Stimulated activated CD4-positive, alpha-beta T cell treated with anti-CD3 and anti-CD28 coated beads, Interleukin-1b, Interleukin-23, amount 100 ng/mL, for 1 hour (primary cell): ENCODE results near the gene FERMT3.

ENCODE experiments used
- DNase-seq, 2 donors: peaks; one replicate each; pipeline ENCODE4 v3.0.0-alpha.2; 2020; ENCODE audit warnings: low read depth in 2 of 2

FERMT3 gene

DNA sequence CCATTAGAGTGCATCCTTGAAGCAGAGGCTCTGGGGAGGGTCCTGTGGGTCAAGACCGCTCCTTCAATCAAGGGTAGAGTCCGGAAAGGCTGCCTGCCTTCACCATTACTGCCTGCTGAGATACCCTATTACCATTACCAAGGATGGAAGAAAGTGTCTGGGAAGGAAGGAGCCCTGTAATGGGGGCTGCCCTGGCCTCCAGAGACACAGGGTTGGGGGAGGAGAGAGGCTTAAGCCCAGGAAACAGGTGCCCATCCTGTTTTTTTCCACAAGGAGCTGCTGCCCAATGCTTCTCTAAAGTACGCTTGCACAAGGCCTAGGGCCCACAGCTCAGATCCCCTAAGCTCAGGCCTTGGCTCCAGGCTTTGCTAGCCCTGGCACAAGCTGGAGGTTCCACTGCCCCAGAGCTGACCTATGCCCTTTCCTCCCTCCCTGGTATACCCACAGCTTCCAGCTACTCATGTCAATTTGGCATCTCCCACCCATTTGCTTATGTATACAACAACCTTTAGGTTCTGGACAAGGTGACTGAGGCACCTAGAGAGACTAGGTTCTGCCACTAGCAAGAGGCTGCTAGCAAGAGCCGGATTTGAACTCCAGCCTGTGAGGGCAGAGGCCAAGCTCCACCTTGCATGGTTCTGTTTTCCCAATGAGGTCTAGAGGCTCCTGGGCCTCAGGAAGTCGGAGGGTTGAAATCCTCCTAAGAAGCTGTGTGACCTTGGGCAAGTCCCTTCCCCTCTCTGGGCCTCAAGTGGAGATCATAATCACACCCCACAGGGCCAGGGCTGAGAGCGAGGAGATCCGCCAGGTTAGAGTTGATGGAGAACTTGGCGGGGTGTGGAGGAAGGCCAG lies 43.3 kb downstream of the FERMT3 start:
- DNase-seq = no peak

DNA sequence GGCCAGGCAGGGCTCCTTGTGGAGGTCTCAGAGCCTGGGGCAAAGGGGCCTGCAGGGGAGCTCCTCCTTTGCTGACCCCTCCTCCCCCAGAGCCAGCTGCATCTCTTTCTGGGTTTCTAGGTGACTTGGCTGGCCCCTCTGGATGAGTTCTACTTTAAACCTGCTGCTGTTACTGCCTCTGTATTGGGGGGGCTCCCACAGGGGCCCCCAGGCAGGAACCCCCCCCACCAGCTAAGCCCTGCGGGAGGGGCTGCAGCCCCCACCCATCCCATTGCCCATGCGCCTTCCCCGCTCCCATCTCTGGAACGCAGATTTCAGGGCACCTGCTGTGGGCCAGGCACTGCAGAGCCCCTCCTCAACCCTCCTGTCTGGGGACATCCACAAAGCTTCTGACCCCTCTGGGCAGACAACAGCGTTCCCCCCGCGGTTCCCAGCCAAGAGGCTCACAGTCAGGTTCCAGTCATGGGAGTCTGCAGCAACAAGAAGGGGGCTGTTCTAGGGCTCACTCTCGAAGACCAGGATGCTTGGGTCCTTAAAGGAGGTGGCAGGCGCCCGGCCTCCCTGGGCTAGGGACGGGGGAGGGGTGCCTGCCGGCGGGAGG lies 44.0 kb downstream of the FERMT3 start:
- no peak for DNase-seq

DNA sequence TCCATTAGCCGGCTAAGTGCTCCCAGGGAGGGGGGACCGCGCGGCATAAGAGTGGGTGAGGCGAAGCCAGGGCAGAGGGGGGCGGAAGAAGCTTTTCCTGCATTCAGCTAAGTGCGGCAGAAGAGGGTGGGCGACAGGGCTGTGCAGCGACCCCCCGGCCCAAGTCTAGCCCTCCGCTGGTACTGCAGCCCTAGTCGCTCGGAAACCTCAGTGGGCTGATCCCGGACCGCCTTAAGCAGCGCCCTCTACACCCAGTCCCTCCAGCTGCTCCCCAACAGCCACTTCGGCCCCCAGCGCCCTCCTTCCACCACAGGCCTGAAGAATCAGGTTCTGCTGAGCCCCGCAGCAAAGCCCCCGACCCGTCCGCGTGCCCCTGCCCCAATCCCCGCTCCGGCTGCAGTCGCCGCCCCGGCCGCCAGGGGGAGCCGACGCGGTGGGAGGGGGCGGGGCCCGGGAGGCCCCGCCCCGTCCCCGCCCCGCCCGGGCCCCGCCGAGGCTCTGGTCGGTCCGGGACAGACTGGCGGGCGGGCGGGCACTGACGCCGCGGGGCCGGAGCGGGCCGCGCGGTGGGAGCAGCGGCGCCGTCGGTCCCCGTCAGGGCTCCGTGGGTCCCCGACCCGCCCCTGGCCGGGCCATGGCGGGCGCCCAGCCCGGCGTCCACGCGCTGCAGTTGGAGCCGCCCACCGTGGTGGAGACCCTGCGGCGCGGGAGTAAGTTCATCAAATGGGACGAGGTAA lies 44.7 kb downstream of the FERMT3 start, which contains the start of gene PLCB3:
TSS of gene PLCB3 (plus strand) at position 515 of the 737 bp plus-strand sequence. CDS start at position 635, 120 bp downstream.
- peak in 1 of 2 donors; percentile 50 for DNase-seq

DNA sequence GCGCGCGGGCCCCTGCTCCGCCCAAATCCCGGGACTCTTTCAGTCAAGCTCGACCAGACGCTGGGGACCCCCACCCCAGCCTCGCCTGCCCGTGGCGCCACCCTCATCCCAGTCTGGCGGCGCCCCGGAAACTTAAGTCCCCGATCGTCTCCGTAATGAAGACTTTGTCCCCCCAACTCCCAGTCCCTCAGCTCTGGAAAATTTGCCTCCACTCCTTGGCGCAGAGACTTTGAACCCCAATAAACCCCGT lies 45.2 kb downstream of the FERMT3 start:
- DNase-seq = no peak

DNA sequence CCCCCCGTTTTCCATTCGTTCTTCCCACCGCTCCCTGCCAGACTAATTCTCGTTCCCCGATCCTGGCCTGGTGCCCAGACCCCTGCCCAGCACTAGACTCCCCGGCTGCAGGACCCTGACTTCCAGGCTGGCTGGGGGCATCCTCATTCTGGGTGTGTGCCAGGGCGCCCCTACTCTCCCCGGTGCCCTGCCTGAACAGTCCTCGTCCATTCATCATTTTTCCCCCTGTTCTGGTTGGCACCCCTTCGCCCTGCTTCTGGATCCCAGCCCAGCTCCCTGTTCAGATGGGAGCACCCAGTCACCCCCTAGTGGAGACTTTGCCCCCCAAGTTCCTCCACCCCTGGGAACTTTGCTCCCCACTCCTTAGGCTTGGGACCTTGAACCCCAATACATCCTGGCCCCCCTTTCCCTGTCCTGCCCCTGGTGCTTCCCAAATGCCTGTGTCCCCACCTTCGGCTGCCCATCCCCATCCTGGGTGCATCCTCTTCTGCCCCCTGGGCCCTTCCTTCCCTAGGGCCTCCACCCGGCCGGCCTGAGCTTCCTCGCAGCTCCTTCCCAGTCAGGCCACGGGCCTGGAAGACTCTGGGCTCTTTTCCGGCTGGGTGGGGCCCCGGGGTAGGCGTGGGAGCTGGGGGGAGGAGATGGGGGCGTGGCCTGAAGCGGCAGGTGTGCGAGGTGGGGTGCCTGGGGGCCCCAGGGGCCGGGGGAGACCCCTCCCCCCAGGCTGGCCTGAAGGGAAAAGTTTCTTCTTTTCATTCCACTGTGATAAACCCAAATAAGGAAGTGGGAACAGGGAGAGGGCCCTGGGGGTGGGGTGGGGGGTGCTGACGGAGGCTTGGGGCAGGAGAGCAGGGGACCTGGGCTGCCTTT lies 45.7 kb downstream of the FERMT3 start:
- no peak for DNase-seq

DNA sequence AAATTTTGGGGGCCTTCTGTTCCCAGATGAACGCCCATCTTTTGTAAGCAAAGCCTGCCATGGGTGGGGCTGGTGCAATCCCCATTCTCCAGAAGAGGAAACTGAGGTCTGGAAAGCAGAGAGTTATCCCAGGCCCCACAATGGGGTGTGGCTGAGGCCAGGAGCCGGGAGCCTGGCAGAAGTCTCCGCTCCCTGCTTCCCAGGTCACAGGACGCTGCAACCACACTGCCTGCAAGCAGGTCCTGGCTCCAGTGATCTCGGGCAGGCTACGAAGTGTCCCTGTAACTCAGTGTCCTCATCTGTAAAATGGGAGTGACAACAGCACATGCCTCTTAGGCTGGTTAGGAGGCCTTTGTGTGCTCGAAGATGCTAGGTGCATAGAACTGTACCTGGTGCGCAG lies 46.5 kb downstream of the FERMT3 start:
- DNase-seq = no peak

DNA sequence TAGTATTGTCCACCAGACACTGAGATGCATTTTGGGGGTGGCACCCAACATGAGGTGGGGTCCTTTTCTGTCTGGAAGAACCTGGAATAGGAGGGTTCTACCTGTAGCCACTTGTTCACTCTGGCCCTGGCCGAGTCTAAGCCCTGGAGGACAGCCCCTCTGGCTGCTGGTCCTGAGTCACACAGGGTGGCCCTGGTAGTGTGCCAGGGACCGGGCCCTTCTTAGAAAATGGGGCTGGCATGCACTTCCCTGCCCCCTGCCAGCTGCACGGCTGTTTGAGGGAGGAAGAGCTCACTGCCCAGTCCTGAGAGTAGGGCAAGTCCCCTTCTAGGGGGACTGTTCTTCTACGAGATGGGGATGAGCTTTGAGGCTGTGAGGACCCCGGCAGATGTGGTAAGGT lies 47.0 kb downstream of the FERMT3 start:
- DNase-seq = no peak

DNA sequence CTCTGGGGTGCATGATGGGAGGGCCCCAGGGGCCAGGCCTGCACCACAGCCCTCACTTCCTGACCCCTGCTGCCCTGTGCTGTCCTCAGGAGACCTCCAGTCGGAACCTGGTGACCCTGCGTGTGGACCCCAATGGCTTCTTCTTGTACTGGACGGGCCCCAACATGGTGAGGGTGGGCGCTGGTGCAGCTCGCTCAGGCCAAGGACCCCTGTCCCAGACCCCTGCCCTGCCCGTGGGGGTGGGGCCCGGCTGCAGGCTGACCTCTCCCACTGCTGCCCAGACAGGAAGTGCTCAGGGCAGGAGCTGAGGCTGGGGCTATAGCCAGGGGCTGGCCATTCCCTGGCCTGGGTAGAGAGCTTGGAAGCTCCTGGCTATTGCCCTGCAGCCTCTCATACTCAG lies 47.8 kb downstream of the FERMT3 start:
- DNase-seq = no peak

DNA sequence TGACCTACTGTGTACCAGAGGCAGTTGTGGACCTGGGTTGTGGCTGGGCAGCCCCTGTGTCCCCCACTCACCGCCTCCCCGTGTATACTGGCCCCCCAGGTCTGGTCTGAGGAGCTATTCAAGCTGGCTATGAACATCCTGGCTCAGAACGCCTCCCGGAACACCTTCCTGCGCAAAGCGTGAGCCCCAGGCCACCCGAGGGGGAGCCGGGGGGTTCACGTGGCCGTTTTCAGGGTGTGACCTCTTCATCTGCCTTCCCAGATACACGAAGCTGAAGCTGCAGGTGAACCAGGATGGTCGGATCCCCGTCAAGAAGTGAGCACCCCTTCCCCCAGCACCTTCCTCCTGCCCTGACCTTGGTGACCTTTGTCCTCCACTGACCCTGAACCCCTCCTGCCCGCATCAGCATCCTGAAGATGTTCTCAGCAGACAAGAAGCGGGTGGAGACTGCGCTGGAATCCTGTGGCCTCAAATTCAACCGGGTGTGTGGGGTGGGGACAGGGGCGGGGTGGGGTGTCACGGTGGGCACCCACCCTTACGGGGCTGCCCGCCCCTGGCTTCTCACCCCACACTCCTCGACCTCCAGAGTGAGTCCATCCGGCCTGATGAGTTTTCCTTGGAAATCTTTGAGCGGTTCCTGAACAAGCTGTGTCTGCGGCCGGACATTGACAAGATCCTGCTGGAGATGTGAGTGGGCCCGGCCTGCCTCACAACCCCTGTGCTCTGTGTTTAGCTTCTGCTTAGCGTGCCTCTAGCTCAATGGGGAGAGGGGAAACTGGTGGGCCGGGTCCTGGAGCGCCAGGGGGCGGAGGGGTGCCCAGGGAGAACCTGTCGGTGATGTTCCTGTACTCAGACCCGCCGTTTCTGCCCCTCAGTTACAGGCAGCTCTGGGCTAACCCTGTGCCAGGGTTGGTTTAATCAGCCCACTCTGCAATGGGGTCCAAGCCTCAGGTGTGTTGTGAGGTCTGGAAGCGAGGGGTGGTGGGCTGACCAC lies 48.9 kb downstream of the FERMT3 start:
- no peak for DNase-seq

DNA sequence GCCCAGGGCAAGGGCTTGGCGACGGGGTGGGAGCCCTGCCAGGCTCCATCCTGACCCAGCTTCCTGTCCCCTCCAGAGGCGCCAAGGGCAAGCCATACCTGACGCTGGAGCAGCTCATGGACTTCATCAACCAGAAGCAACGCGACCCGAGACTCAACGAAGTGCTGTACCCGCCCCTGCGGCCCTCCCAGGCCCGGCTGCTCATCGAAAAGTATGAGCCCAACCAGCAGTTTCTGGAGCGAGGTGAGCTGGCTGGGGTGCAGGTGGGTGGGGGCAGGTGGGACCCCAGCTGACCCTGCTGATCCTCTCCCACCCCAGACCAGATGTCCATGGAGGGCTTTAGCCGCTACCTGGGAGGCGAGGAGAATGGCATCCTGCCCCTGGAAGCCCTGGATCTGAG lies 49.8 kb downstream of the FERMT3 start:
- DNase-seq = no peak

DNA sequence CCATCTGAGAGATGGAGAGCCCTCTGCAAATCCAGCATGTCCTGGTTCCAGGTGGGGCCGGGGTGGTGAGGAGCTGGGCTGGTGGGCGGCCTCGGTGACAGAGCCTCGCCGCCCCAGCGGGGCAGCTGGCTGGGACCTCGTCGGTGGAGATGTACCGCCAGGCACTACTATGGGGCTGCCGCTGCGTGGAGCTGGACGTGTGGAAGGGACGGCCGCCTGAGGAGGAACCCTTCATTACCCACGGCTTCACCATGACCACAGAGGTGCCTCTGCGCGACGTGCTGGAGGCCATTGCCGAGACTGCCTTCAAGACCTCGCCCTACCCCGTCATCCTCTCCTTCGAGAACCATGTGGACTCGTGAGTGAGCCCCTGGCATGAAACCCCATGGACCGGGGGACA lies 51.8 kb downstream of the FERMT3 start:
- DNase-seq = no peak

DNA sequence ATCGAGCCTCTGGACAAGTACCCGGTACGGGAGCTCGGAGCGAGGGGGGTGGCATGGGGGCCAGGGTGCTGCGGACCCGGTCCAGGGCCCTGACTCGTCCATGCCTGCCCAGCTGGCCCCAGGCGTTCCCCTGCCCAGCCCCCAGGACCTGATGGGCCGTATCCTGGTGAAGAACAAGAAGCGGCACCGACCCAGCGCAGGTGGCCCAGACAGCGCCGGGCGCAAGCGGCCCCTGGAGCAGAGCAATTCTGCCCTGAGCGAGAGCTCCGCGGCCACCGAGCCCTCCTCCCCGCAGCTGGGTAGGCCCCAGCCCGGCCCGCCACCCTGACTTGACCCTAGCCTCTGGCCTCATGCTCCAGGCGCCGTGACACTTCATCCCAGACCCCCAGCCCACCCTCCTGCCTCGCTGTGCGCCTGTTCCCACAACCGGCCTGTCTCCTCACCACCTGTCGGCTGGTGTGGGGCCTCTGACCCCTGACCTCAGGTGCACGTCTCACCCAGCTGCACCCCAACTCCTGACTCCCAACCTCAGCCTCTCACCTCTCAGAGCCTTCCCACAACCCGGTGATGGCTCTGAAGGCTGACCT lies 52.5 kb downstream of the FERMT3 start:
- DNase-seq = no peak

DNA sequence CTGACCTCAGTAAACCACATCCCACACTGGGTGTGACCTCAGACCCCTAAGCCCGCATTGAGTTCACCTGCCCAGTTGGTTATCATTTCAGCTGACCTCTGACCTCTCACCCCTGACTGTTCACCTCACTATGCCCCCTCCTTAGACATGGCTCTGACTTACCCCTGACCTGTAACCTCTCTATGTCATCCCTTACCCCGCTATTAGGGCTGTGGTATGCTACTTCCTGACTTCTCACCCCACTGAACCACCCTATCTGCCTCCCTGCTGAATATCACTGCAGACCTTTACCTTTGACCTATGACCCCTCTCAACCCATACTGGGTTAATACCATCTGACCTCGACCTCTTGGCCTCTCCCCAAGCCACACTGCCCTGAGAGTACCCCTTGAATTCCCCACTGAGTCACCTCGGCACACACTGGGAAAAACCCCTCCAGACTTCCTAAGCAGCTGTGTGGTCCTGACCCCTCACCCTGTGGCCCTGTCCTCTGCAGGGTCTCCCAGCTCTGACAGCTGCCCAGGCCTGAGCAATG lies 53.1 kb downstream of the FERMT3 start:
- DNase-seq = no peak

DNA sequence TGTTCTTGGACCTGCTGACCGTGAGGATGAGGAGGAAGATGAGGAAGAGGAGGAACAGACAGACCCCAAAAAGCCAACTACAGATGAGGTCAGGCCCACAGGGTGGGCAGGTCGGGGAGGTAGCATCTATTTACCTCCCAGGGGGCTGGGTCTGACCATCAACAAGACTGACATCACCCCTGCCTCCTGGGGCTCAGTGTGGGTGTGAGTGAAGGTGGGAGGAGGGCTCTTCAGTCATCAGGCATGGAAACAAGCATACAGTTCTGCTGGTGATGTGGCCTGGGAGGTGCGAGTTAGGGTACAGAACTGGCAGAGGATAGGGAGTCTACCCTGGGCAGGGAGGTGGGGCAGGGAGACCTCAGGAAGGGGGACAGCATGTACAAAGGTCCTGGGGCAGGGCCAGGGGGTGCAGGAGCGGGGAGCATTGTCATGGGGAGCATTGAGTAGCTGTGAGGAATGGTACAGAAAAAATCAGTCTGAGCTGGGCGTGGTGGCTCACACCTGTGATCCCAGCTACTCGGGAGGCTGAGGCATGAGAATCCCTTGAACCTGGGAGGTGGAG lies 53.7 kb downstream of the FERMT3 start:
- DNase-seq = no peak

DNA sequence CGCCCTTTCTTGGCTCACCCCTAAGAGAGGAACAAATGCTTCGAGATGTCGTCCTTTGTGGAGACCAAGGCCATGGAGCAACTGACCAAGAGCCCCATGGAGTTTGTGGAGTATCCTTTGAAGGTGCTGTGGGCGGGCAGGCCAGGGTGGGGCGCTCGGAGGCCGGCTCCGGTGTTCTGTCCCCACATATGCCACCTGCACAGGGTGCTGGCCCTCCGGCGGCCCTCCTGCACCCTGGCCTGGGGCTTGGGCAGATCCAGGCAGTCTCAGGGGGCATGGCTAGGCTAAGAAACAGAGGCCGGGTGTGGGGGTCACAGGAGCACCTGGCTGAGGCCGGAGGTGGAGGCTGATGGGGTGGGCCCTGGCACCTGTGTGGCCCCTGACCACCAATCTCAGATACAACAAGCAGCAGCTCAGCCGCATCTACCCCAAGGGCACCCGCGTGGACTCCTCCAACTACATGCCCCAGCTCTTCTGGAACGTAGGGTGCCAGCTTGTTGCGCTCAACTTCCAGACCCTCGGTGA lies 55.1 kb downstream of the FERMT3 start:
- DNase-seq = no peak

DNA sequence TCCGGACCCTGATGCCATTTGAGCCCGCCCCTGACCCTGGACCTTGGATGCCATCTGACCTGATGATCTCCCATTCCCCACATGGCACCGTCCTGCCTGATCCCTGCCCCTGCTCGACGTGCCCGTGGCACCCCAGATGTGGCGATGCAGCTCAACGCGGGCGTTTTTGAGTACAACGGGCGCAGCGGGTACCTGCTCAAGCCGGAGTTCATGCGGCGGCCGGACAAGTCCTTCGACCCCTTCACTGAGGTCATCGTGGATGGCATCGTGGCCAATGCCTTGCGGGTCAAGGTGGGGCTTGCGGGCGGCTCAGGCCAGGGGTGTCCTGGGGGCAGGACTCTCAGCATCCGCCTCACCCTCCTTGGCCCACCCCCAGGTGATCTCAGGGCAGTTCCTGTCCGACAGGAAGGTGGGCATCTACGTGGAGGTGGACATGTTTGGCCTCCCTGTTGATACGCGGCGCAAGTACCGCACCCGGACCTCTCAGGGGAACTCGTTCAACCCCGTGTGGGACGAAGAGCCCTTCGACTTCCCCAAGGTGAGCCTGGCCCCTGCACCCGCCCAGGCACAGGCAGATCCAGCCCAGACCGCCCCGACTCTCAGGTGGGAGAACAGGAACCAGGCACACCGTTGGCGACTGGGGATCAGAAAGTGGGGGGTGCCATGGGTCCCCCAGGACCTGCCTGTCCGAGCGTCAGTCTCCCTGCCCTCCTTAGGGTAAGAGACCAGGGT lies 55.9 kb downstream of the FERMT3 start:
- DNase-seq = no peak

DNA sequence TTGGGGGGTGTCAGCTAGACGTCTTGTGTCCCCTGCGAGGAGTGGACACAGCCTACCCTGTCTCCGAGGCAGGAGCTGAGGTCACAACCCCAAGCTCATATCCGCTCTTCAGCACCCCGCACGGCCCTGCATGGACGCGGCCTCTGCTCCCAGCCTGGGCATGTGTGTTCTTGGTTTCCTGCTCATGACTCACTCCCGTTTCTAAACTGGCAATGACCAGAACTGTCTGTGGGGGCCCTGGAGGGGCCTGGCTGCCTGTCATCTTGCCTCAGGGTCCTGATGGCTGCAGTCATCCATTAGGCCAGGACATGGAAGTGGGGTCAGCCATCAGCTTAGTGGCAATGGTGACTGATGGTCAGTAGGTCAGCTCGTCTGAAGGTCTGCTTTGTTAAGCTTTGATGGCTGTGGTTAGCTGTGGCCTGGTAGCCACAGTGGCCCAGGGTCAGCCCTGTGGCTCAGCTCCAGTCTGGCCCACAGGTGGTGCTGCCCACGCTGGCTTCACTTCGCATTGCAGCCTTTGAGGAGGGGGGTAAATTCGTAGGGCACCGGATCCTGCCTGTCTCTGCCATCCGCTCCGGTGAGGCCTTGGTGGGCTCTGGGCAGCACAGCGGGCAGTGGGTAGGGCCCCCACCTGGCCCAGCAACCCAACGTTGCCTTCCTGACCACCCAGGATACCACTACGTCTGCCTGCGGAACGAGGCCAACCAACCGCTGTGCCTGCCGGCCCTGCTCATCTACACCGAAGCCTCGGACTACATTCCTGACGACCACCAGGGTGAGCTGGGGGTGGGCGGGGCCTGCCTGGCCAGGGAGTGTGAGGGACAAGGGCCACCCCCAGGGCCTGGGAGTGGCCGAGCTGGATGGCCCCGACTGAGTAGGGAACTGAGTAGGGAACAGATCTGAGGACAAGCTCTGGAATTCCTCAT lies 56.8 kb downstream of the FERMT3 start:
- no peak for DNase-seq

DNA sequence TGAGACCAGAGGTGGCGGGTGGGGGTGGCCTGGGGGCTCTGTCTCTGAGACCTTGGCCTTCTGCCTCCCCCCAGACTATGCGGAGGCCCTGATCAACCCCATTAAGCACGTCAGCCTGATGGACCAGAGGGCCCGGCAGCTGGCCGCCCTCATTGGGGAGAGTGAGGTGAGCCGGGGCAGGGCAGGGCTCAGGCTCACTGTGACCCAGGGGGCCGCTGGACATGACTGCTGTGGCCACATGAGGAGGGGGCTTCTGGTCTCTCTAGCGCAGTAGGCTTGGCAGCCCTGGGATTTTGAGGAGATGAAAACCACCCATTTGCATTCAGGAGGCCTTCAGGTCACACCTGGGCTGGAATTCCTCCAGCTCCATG lies 57.4 kb downstream of the FERMT3 start:
- DNase-seq = no peak
